Transverse colon (tissue), 4 donors: ENCODE data around the gene RIMS1. TPM values are rescaled to one million over a fixed set of nuclear protein-coding genes. Genes with fewer than 3 reads are reported as not detected.

ENCODE experiments used
- DNase-seq: peaks from one replicate; pipeline ENCODE4 v3.0.0-alpha.2; 2019
- H3K27ac ChIP-seq, 4 donors: fragments of 200-600 bp; sonication (generic); 2 replicates each; pipeline ENCODE4 v1.5.1; 2016 to 2018; ENCODE audit warnings: inconsistent platforms in 4 of 4
- H3K27me3 ChIP-seq: fragments of 200-600 bp; sonication (generic); 2 replicates; pipeline ENCODE4 v1.5.1; 2017; ENCODE audit warnings: inconsistent platforms
- H3K36me3 ChIP-seq, 4 donors: fragments of 200-600 bp; sonication (generic); 2 replicates each; pipeline ENCODE4 v1.5.1; 2017 to 2019; ENCODE audit warnings: inconsistent platforms in 4 of 4
- H3K4me1 ChIP-seq, 4 donors: fragments of 200-600 bp; sonication (generic); 2 replicates each; pipeline ENCODE4 v1.5.1; 2017 to 2020; ENCODE audit warnings: inconsistent platforms in 4 of 4
- H3K4me3 ChIP-seq, 4 donors: fragments of 200-600 bp; sonication (generic); 1 replicate in 1 of 4; 2 replicates in 3 of 4; pipeline versions ENCODE4 v1.5.1 to v1.6.1; 2017 to 2019; ENCODE audit warnings: inconsistent platforms in 4 of 4
- H3K9me3 ChIP-seq, 2 donors: fragments of 200-600 bp; sonication (generic); 2 replicates each; pipeline ENCODE4 v1.5.1; 2017 to 2019; ENCODE audit warnings: inconsistent platforms in 2 of 2
- EP300 ChIP-seq: sonication (generic); formaldehyde crosslinking; IDR thresholded peaks from one replicate; pipeline ENCODE4 v1.6.1; 2017; ENCODE audit warnings: antibody characterized with exemption, low read depth
- POLR2A ChIP-seq: fragments of 450-650 bp; IDR thresholded peaks from one replicate; pipeline ENCODE4 v1.6.1; 2016; ENCODE audit warnings: antibody characterized with exemption, mild to moderate bottlenecking, moderate library complexity
- POLR2AphosphoS5 ChIP-seq, 3 donors: sonication (generic); formaldehyde crosslinking; IDR thresholded peaks; one replicate each; pipeline ENCODE4 v1.6.1; 2016; ENCODE audit warnings: antibody characterized with exemption in 3 of 3
- WGBS, 2 donors: methylation state at CpG; one replicate each; pipeline ENCODE4 v1.1.5; 2018; ENCODE audit warnings: low coverage in 1 of 2; 5-methylcytosine and 5-hydroxymethylcytosine counted together
- in situ Hi-C, 4 donors: fragments of 200-750 bp; cut with MboI; loops; one replicate each; pipeline versions ENCODE4 v1.15.0 to v1.15.1; 2017; ENCODE audit warnings: low sequenced_read_pairs in 3 of 4, low pct_ligation_motif_present in 1 of 4, low pct_unique_long_range_greater_than_20kb in 1 of 4
- intact Hi-C: fragments of 100-400 bp; cut with DNase I; formaldehyde crosslinking; loops from one replicate; pipeline ENCODE4 v1.15.1; 2023; ENCODE audit warnings: low total_unique reads
- total RNA-seq, 4 donors: library from RNA; depleted of rRNA; stranded (reverse); fragments of >200 nt; gene quantifications; one replicate each; pipeline ENCODE4 v1.1.0, GENCODE V29; 2016
- TF ChIP-seq, protein P1 (sequence below), 5 experiments: fragments of 200-600 bp in 3 of 5; fragments of 450-650 bp in 2 of 5; sonication (generic) in 3 of 5; IDR thresholded peaks; 1 replicate in 2 of 5; 2 replicates in 3 of 5; pipeline ENCODE4 v1.5.1; 2016 to 2017; ENCODE audit warnings: antibody characterized with exemption in 5 of 5, inconsistent platforms in 3 of 5, mild to moderate bottlenecking in 2 of 5, moderate library complexity in 1 of 5

RIMS1 gene, protein sequence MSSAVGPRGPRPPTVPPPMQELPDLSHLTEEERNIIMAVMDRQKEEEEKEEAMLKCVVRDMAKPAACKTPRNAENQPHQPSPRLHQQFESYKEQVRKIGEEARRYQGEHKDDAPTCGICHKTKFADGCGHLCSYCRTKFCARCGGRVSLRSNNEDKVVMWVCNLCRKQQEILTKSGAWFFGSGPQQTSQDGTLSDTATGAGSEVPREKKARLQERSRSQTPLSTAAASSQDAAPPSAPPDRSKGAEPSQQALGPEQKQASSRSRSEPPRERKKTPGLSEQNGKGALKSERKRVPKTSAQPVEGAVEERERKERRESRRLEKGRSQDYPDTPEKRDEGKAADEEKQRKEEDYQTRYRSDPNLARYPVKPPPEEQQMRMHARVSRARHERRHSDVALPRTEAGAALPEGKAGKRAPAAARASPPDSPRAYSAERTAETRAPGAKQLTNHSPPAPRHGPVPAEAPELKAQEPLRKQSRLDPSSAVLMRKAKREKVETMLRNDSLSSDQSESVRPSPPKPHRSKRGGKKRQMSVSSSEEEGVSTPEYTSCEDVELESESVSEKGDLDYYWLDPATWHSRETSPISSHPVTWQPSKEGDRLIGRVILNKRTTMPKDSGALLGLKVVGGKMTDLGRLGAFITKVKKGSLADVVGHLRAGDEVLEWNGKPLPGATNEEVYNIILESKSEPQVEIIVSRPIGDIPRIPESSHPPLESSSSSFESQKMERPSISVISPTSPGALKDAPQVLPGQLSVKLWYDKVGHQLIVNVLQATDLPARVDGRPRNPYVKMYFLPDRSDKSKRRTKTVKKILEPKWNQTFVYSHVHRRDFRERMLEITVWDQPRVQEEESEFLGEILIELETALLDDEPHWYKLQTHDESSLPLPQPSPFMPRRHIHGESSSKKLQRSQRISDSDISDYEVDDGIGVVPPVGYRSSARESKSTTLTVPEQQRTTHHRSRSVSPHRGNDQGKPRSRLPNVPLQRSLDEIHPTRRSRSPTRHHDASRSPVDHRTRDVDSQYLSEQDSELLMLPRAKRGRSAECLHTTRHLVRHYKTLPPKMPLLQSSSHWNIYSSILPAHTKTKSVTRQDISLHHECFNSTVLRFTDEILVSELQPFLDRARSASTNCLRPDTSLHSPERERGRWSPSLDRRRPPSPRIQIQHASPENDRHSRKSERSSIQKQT (N-terminal part only)
- under 1 TPM in 2 of 4 donors, not detected in 2; 0.32 to 0.41 TPM for total RNA-seq

DNA sequence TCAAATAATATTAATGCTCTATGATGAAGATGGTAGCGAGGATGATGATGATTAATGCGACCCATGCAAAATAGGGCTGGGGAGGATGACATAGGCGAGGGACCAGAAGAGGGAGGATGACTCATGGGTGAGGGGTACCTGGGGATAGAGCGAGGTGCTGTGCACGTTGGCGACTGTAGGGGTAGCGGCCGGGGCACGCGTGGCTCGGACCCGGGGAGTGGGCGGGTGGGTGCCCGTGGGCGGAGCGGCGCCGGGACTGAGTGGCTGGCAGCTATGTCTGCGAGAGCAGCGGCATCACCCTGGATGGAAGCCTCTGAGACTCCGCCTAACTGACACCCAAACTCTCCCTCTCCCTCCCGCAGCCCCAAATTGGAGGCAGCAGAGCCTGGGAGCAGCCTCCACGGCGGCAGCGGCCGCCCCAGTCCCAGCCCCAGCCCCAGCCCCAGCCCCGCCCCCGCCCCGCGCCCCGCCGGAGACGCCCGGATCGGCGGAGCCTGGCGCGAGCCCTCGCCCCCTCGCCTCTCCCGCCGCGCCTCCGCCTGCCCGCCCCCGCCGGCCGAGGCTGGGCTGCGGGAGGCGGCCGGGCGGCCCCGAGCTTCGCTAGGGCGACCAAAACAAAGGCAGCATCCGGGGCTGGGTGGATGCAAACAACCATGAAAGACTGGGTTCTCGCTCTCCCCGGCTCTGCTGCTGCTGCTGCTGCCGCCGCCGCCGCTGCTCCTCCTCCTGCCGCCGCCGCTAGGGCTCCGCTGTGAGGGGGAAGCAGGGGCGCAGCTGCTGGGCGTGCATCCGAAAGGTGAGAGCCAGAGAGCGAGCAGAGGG, at the start of gene RIMS1:
RIMS1 (plus strand) TSS at position 367 of the 822 bp plus-strand sequence. CDS start 474 bp downstream, outside the sequence.
- intact Hi-C loops, result no loop called here
- Histone ChIP-seq H3K27me3 (peaks cover 48% of the 10 kb centered on the region), H3K4me3 (peak within 1 kb of the TSS in 2 of 4 donors; percentile 29 to 44), H3K27ac (no peak within 1 kb of the TSS), H3K4me1 (peaks cover 0 to 8% (median 4%) of the 10 kb centered on the region in 4 donors), H3K9me3 (no peaks in the 10 kb centered on the region), H3K36me3 (no peaks in the 10 kb centered on the region)
- no peak for DNase-seq
- TF ChIP-seq EP300 (no peak), POLR2AphosphoS5 (IDR thresholded peaks at IDR 0.05) (no peak), POLR2A (no peak)
- TF ChIP-seq, protein P1, sequence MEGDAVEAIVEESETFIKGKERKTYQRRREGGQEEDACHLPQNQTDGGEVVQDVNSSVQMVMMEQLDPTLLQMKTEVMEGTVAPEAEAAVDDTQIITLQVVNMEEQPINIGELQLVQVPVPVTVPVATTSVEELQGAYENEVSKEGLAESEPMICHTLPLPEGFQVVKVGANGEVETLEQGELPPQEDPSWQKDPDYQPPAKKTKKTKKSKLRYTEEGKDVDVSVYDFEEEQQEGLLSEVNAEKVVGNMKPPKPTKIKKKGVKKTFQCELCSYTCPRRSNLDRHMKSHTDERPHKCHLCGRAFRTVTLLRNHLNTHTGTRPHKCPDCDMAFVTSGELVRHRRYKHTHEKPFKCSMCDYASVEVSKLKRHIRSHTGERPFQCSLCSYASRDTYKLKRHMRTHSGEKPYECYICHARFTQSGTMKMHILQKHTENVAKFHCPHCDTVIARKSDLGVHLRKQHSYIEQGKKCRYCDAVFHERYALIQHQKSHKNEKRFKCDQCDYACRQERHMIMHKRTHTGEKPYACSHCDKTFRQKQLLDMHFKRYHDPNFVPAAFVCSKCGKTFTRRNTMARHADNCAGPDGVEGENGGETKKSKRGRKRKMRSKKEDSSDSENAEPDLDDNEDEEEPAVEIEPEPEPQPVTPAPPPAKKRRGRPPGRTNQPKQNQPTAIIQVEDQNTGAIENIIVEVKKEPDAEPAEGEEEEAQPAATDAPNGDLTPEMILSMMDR (IDR thresholded peaks at IDR 0.05), result no peak
- WGBS, 2 donors, result 4 to 9% methylated on average over 8 to 33 of the region's 70 CpGs
- in situ Hi-C loops, result no loop called here

DNA sequence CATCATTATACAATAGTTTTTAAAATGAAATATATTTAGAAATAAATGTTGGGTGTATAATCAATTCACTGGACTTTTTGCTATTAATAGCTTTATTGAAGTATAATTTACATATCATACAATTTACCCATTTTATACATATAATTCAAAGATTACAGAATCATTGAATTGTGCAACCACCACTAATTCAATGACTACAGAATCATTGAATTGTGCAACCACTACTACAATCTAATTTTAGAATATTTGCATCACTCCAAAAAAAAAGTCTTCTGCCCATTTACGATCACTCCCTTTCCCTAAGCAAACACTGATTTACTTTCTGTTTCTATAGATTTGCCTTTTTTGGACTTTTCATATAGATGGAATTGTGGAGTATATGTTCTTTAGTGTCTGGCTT, 35.1 kb upstream of the RIMS1 start:
- in situ Hi-C loops, result no loop called here
- H3K27ac ChIP-seq, result no peak overlapping the region
- no peak for TF ChIP-seq POLR2A
- no peak for TF ChIP-seq EP300
- no peak for TF ChIP-seq POLR2AphosphoS5 (IDR thresholded peaks at IDR 0.05)
- TF ChIP-seq, protein P1 (IDR thresholded peaks at IDR 0.05), result no peak
- H3K4me3 ChIP-seq, result no peak overlapping the region
- no peaks in the 10 kb centered on the region for H3K9me3 ChIP-seq
- intact Hi-C loops, result no loop called here
- no peaks in the 10 kb centered on the region for H3K36me3 ChIP-seq
- H3K4me1 ChIP-seq, result no peaks in the 10 kb centered on the region
- WGBS, 2 donors, result 43 to 50% methylated on average over 1 of the region's 1 CpG
- no peak for DNase-seq
- no peaks in the 10 kb centered on the region for H3K27me3 ChIP-seq

DNA sequence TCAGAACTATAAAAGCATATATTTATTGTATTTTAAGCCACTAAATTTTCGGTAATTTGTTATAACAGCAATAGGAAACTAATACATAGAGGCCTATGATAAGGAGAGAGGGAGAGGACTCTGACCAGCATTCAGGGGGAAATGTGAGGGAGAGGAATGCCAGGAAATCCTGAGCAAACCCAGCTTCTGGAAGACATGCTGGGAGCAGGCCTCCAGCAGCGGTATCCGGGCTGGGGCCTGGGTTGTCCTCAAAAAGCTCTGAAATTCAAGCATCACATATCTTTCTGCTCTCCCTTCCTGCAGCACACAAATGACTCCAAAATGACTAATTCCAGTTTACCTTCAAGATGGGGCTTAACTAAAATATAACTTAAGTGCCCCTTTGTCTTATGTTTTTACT, 33.4 kb upstream of the RIMS1 start:
- Histone ChIP-seq H3K4me1 (no peaks in the 10 kb centered on the region), H3K4me3 (no peak overlapping the region), H3K27ac (no peak overlapping the region), H3K9me3 (no peaks in the 10 kb centered on the region), H3K27me3 (no peaks in the 10 kb centered on the region), H3K36me3 (no peaks in the 10 kb centered on the region)
- intact Hi-C loops, result no loop called here
- 88 to 90% methylated on average over 3 of the region's 3 CpGs for WGBS, 2 donors
- DNase-seq, result no peak
- in situ Hi-C loops, result no loop called here
- TF ChIP-seq POLR2A (no peak), EP300 (no peak), POLR2AphosphoS5 (IDR thresholded peaks at IDR 0.05) (no peak)
- TF ChIP-seq, protein P1 (IDR thresholded peaks at IDR 0.05), result no peak
